Tibial nerve (tissue), 4 donors: ENCODE data around the gene TRPM4. TPM values are rescaled to one million over a fixed set of nuclear protein-coding genes. Genes with fewer than 3 reads are reported as not detected.

Experiments used
- DNase-seq, 2 donors: peaks; one replicate each; pipeline ENCODE4 v3.0.0-alpha.2; 2019; ENCODE audit warnings: low spot score in 2 of 2
- H3K27ac ChIP-seq, 4 donors: fragments of 200-600 bp; sonication (generic) in 3 of 4; one replicate each; pipeline ENCODE4 v1.5.1; 2017 to 2019; ENCODE audit warnings: mild to moderate bottlenecking in 1 of 4
- H3K27me3 ChIP-seq, 2 donors: fragments of 200-600 bp; sonication (generic) in 1 of 2; one replicate each; pipeline versions ENCODE4 v1.5.1 to v1.6.0; 2017 to 2019
- H3K36me3 ChIP-seq, 3 donors: fragments of 200-600 bp; sonication (generic); one replicate each; pipeline ENCODE4 v1.5.1; 2018 to 2019
- H3K4me1 ChIP-seq, 4 donors: fragments of 200-600 bp; sonication (generic) in 3 of 4; one replicate each; pipeline ENCODE4 v1.5.1; 2017 to 2019
- H3K4me3 ChIP-seq, 4 donors: fragments of 200-600 bp; sonication (generic) in 3 of 4; one replicate each; pipeline ENCODE4 v1.5.1; 2017 to 2019; ENCODE audit warnings: mild to moderate bottlenecking in 1 of 4, moderate library complexity in 1 of 4
- H3K9me3 ChIP-seq, 4 donors: fragments of 200-600 bp; sonication (generic) in 3 of 4; one replicate each; pipeline ENCODE4 v1.5.1; 2017 to 2019
- CTCF ChIP-seq, 5 experiments: fragments of 200-600 bp in 3 of 5; fragments of 450-650 bp in 2 of 5; sonication (generic) in 3 of 5; IDR thresholded peaks; one replicate each; pipeline ENCODE4 v1.5.1; 2016 to 2019; ENCODE audit warnings: antibody characterized with exemption in 5 of 5, mild to moderate bottlenecking in 3 of 5, moderate library complexity in 2 of 5
- EP300 ChIP-seq, 2 donors: sonication (generic); formaldehyde crosslinking; IDR thresholded peaks; one replicate each; pipeline ENCODE4 v1.6.1; 2017; ENCODE audit warnings: antibody characterized with exemption in 2 of 2, mild to moderate bottlenecking in 1 of 2
- POLR2A ChIP-seq, 2 donors: fragments of 450-650 bp; IDR thresholded peaks; one replicate each; pipeline ENCODE4 v1.6.1; 2017; ENCODE audit warnings: antibody characterized with exemption in 2 of 2, mild to moderate bottlenecking in 2 of 2, moderate library complexity in 2 of 2
- WGBS, 2 donors: methylation state at CpG; one replicate each; pipeline ENCODE4 v1.1.5; 2018; 5-methylcytosine and 5-hydroxymethylcytosine counted together
- total RNA-seq, 4 donors: library from RNA; depleted of rRNA; stranded (reverse); fragments of >200 nt; gene quantifications; one replicate each; pipeline ENCODE4 v1.1.0, GENCODE V29; 2016

Gene TRPM4
- total RNA-seq, 4 donors from 2014 or later: 12.6 to 22.4 (median 16.7) TPM

- Histone ChIP-seq H3K27me3 (no peaks in the 10 kb centered on the region), H3K27ac (no peak overlapping the region), H3K9me3 (no peaks in the 10 kb centered on the region), H3K36me3 (no peaks in the 10 kb centered on the region), H3K4me3 (no peak overlapping the region), H3K4me1 (no peaks in the 10 kb centered on the region)
- no peak for DNase-seq
- TF ChIP-seq POLR2A (IDR thresholded peaks at IDR 0.05) (no peak), CTCF (IDR thresholded peaks at IDR 0.05) (no peak), EP300 (IDR thresholded peaks at IDR 0.05) (no peak)
- 73 to 77% methylated on average over 9 of the region's 9 CpGs for WGBS, 2 donors
Measured at GRCh38 chr19:49231804-49232203, 74.2 kb downstream of the TRPM4 start.

DNA sequence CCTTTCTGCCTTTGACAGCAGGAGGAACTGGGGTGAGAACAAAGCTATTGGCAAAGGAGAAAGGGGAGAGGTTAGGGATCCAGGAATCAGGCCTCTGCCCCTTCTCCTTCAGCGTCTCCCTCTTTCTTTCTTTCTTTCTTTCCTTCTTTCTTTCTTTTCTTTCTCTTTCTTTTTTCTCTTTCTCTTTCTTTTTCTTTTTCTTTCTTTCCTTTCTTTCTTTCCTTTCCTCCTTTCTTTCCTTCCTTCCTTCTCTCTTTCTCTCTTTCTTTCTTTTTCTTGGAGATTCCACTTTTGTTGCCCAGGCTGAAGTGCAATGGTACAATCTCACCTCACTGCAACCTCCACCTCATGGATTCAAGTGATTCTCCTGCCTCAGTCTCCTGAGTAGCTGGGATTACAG is 75.6 kb downstream of the TRPM4 start:
- Histone ChIP-seq H3K9me3 (no peaks in the 10 kb centered on the region), H3K36me3 (no peaks in the 10 kb centered on the region), H3K4me3 (no peak overlapping the region), H3K4me1 (no peaks in the 10 kb centered on the region), H3K27me3 (no peaks in the 10 kb centered on the region), H3K27ac (no peak overlapping the region)
- DNase-seq: no peak
- TF ChIP-seq CTCF (IDR thresholded peaks at IDR 0.05): no peak
- TF ChIP-seq POLR2A (IDR thresholded peaks at IDR 0.05): no peak
- no peak for TF ChIP-seq EP300 (IDR thresholded peaks at IDR 0.05)
- WGBS, 2 donors: 79 to 94% methylated on average over 1 of the region's 1 CpG

DNA sequence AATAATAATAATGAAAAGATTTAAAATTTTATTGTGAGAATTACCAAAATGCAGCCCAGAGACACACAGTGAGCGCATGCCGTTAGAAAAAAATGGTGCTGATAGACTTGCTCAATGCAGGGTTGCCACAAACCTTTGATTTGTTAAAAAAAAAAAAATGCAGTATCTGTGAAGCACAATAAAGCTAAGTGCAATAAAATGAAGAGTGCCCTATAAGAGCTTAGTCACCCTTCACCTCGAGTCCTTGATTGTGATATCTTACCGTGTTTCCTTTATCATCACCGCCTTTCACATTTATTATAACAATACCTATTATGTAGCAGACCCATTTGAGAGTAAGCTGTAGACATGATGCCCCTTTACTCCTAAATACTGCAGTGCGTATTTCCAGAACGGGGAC is 84.2 kb downstream of the TRPM4 start:
- WGBS, 2 donors: 78 to 79% methylated on average over 7 of the region's 7 CpGs

GRCh38 chr19:49243129-49243528 is 85.5 kb downstream of the TRPM4 start:
- 32 to 41% methylated on average over 6 of the region's 6 CpGs for WGBS, 2 donors
- TF ChIP-seq EP300 (IDR thresholded peaks at IDR 0.05): no peak
- TF ChIP-seq CTCF (IDR thresholded peaks at IDR 0.05): no peak
- TF ChIP-seq POLR2A (IDR thresholded peaks at IDR 0.05): no peak
- no peaks in the 10 kb centered on the region for H3K9me3 ChIP-seq
- no peak overlapping the region for H3K4me3 ChIP-seq
- H3K27ac ChIP-seq: no peak overlapping the region
- DNase-seq: no peak
- H3K4me1 ChIP-seq: no peaks in the 10 kb centered on the region
- H3K36me3 ChIP-seq: no peaks in the 10 kb centered on the region
- H3K27me3 ChIP-seq: no peaks in the 10 kb centered on the region

More for the DNA sequence above, 84.2 kb downstream of the TRPM4 start:
- Histone ChIP-seq H3K27me3 (no peaks in the 10 kb centered on the region), H3K9me3 (no peaks in the 10 kb centered on the region), H3K4me1 (no peaks in the 10 kb centered on the region), H3K36me3 (no peaks in the 10 kb centered on the region), H3K27ac (no peak overlapping the region), H3K4me3 (no peak overlapping the region)
- TF ChIP-seq EP300 (IDR thresholded peaks at IDR 0.05): no peak
- TF ChIP-seq POLR2A (IDR thresholded peaks at IDR 0.05): no peak
- no peak for TF ChIP-seq CTCF (IDR thresholded peaks at IDR 0.05)
- DNase-seq: no peak

DNA sequence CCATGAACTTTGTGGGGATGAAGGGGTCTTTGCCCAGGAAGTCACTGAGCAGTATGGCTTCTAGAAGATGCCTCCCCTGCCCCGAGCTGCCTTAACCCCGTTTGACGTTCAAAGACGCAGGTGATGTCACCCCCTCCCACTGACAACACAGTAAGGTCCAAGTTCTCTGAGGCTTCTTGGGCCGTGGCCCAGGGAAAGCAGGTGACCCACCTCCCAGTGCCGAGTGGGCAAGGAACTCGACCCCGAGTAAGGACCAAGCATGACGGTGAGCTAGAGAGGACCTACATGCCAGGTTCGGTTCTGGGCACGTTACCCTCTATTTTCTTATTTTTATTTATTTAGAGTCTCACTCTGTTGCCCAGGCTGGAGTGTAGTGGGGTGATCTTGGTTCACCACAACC is 86.1 kb downstream of the TRPM4 start:
- TF ChIP-seq CTCF (IDR thresholded peaks at IDR 0.05) (no peak), POLR2A (IDR thresholded peaks at IDR 0.05) (no peak), EP300 (IDR thresholded peaks at IDR 0.05) (no peak)
- DNase-seq: no peak
- H3K4me1 ChIP-seq: no peaks in the 10 kb centered on the region
- H3K9me3 ChIP-seq: no peaks in the 10 kb centered on the region
- H3K36me3 ChIP-seq: no peaks in the 10 kb centered on the region
- no peak overlapping the region for H3K4me3 ChIP-seq
- H3K27ac ChIP-seq: no peak overlapping the region
- no peaks in the 10 kb centered on the region for H3K27me3 ChIP-seq
- 82 to 83% methylated on average over 11 of the region's 11 CpGs for WGBS, 2 donors
